Gastrocnemius medialis (tissue), 4 donors: ENCODE measurements around the gene OLFML2B. TPM values are rescaled to one million over a fixed set of nuclear protein-coding genes. Genes with fewer than 3 reads are reported as not detected.

Experiments
- ATAC-seq, 2 donors: fragments of 150-250 bp; one replicate each; pipeline ENCODE4 v1.9.1; 2016
- DNase-seq, 2 donors: peaks; one replicate each; pipeline ENCODE4 v3.0.0-alpha.2; 2019
- H3K27ac ChIP-seq, 4 donors: fragments of 200-600 bp; sonication (generic); 1 replicate in 1 of 4; 2 replicates in 3 of 4; pipeline ENCODE4 v1.5.1; 2016 to 2018; ENCODE audit warnings: mild to moderate bottlenecking in 2 of 4, moderate library complexity in 1 of 4
- H3K27me3 ChIP-seq, 3 donors: fragments of 200-600 bp; sonication (generic) in 2 of 3; 1 replicate in 1 of 3; 2 replicates in 2 of 3; pipeline versions ENCODE4 v1.5.1 to v1.6.0; 2016 to 2019; ENCODE audit warnings: mild to moderate bottlenecking in 1 of 3, moderate library complexity in 1 of 3
- H3K36me3 ChIP-seq, 2 donors: fragments of 200-600 bp; sonication (generic) in 1 of 2; one replicate each; pipeline ENCODE4 v1.5.1; 2017 to 2018
- H3K4me1 ChIP-seq, 2 donors: fragments of 200-600 bp; sonication (generic) in 1 of 2; one replicate each; pipeline ENCODE4 v1.5.1; 2016 to 2017; ENCODE audit warnings: mild to moderate bottlenecking in 2 of 2
- H3K4me3 ChIP-seq, 4 donors: fragments of 200-600 bp; sonication (generic) in 3 of 4; 1 replicate in 1 of 4; 2 replicates in 3 of 4; pipeline ENCODE4 v1.5.1; 2016 to 2019; ENCODE audit warnings: mild to moderate bottlenecking in 2 of 4
- H3K9me3 ChIP-seq, 3 donors: fragments of 200-600 bp; sonication (generic) in 2 of 3; 1 replicate in 1 of 3; 2 replicates in 2 of 3; pipeline ENCODE4 v1.5.1; 2016 to 2019
- CTCF ChIP-seq, 5 experiments: fragments of 450-650 bp in 3 of 5; fragments of 200-600 bp in 2 of 5; sonication (generic) in 2 of 5; IDR thresholded peaks in 4 of 5; conservative IDR thresholded peaks in 1 of 5; 1 replicate in 4 of 5; 2 replicates in 1 of 5; pipeline ENCODE4 v1.5.1; 2016 to 2019; ENCODE audit warnings: antibody characterized with exemption in 5 of 5, mild to moderate bottlenecking in 3 of 5, moderate library complexity in 3 of 5
- POLR2A ChIP-seq, 2 donors: fragments of 450-650 bp; IDR thresholded peaks; one replicate each; pipeline ENCODE4 v1.6.1; 2017; ENCODE audit warnings: antibody characterized with exemption in 2 of 2, mild to moderate bottlenecking in 2 of 2, moderate library complexity in 2 of 2
- in situ Hi-C, 4 donors: fragments of 200-750 bp; cut with MboI; loops; one replicate each; pipeline versions ENCODE4 v1.15.0 to v1.8.0; 2017; ENCODE audit warnings: low sequenced_read_pairs in 4 of 4
- intact Hi-C: fragments of 100-400 bp; cut with DNase I; formaldehyde crosslinking; loops from one replicate; pipeline ENCODE4 v1.15.1; 2023; ENCODE audit warnings: low total_unique reads
- total RNA-seq, 4 donors: library from RNA; depleted of rRNA; stranded (reverse); fragments of >200 nt; gene quantifications; one replicate each; pipeline versions ENCODE4 v1.1.0 to v1.2.3, GENCODE V29; 2016

OLFML2B gene
- total RNA-seq, 4 donors from 2014 or later: 0.68 to 6.6 (median 2.7) TPM

GRCh38 chr1:161978011-161978790, 45.5 kb downstream of the OLFML2B start:
- in situ Hi-C loops (no loop called here), intact Hi-C loops (no loop called here)
- H3K27ac ChIP-seq: no peak overlapping the region
- H3K36me3 ChIP-seq: no peaks in the 10 kb centered on the region
- H3K9me3 ChIP-seq: no peaks in the 10 kb centered on the region
- H3K27me3 ChIP-seq: no peaks in the 10 kb centered on the region
- ATAC-seq (no peak), DNase-seq (peak in 1 of 2 donors; percentile 19)
- TF ChIP-seq CTCF (IDR thresholded peaks at IDR 0.05 in 4 of 5, conservative IDR thresholded peaks at IDR 0.05 in 1 of 5) (no peak), POLR2A (IDR thresholded peaks at IDR 0.05) (no peak)
- H3K4me3 ChIP-seq: no peak overlapping the region
- peaks cover 9 to 13% of the 10 kb centered on the region in 2 donors for H3K4me1 ChIP-seq

GRCh38 chr1:161973924-161974845, 49.5 kb downstream of the OLFML2B start:
- Histone ChIP-seq H3K27me3 (no peaks in the 10 kb centered on the region), H3K4me3 (no peak overlapping the region), H3K36me3 (no peaks in the 10 kb centered on the region), H3K9me3 (no peaks in the 10 kb centered on the region), H3K27ac (peak overlapping the region in 3 of 4 donors; percentile 10 to 55 (median 33)), H3K4me1 (peaks cover 9 to 13% of the 10 kb centered on the region in 2 donors)
- in situ Hi-C loops (no loop called here), intact Hi-C loops (loop anchor here (5.0 kb wide), 1 partner anchor 48 kb away; the partner anchor contains the start of gene OLFML2B)
- peak; percentile 41 to 76 for ATAC-seq
- TF ChIP-seq CTCF (IDR thresholded peaks at IDR 0.05 in 4 of 5, conservative IDR thresholded peaks at IDR 0.05 in 1 of 5) (no peak), POLR2A (IDR thresholded peaks at IDR 0.05) (no peak)
- peak; percentile 11 to 69 for DNase-seq

- no peak overlapping the region for H3K27ac ChIP-seq
- H3K27me3 ChIP-seq: no peaks in the 10 kb centered on the region
- H3K4me3 ChIP-seq: no peak overlapping the region
- no peaks in the 10 kb centered on the region for H3K9me3 ChIP-seq
- in situ Hi-C loops: no loop called here
- no peak for ATAC-seq
- intact Hi-C loops: loop anchor here (5.0 kb wide), 1 partner anchor 49 kb away; the partner anchor contains the start of gene OLFML2B
- no peak for DNase-seq
- TF ChIP-seq POLR2A (IDR thresholded peaks at IDR 0.05): no peak
- TF ChIP-seq CTCF (IDR thresholded peaks at IDR 0.05 in 4 of 5, conservative IDR thresholded peaks at IDR 0.05 in 1 of 5): no peak
- peaks cover 9 to 13% of the 10 kb centered on the region in 2 donors for H3K4me1 ChIP-seq
- H3K36me3 ChIP-seq: no peaks in the 10 kb centered on the region
These were observed 50.8 kb downstream of the OLFML2B start for GRCh38 chr1:161972828-161973227.

- intact Hi-C loops: loop anchor here (5.0 kb wide), 1 partner anchor 52 kb away; the partner anchor contains the start of gene OLFML2B
- ATAC-seq (no peak), DNase-seq (no peak)
- no peak overlapping the region for H3K27ac ChIP-seq
- no peaks in the 10 kb centered on the region for H3K36me3 ChIP-seq
- peaks cover 9 to 13% of the 10 kb centered on the region in 2 donors for H3K4me1 ChIP-seq
- no peak for TF ChIP-seq CTCF (IDR thresholded peaks at IDR 0.05 in 4 of 5, conservative IDR thresholded peaks at IDR 0.05 in 1 of 5)
- TF ChIP-seq POLR2A (IDR thresholded peaks at IDR 0.05): no peak
- no peak overlapping the region for H3K4me3 ChIP-seq
- H3K9me3 ChIP-seq: no peaks in the 10 kb centered on the region
- no peaks in the 10 kb centered on the region for H3K27me3 ChIP-seq
- in situ Hi-C loops: no loop called here
These were observed 53.0 kb downstream of the OLFML2B start for GRCh38 chr1:161970633-161971032.
